ENCODE data around the gene TEAD1.

DNA sequence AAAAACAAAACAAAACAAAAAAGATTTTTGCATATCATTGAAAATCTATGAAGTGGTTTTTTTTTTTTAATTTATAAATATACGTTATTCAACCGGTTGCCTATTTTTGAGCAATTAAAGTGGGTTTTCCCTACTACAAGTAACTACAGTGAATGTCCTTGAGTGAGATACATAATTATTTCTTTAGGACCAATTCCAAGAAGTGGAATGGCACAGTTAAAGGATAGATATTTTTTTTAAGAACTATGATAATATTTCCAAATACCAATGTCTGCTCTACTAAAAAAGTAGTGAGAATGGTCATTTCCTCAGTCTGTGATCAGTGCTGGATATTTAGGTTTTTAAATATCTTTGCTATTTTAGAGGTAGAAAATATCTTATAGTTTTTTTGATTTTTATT lies 118.8 kb downstream of the TEAD1 start:
- TF ChIP-seq, protein P1, sequence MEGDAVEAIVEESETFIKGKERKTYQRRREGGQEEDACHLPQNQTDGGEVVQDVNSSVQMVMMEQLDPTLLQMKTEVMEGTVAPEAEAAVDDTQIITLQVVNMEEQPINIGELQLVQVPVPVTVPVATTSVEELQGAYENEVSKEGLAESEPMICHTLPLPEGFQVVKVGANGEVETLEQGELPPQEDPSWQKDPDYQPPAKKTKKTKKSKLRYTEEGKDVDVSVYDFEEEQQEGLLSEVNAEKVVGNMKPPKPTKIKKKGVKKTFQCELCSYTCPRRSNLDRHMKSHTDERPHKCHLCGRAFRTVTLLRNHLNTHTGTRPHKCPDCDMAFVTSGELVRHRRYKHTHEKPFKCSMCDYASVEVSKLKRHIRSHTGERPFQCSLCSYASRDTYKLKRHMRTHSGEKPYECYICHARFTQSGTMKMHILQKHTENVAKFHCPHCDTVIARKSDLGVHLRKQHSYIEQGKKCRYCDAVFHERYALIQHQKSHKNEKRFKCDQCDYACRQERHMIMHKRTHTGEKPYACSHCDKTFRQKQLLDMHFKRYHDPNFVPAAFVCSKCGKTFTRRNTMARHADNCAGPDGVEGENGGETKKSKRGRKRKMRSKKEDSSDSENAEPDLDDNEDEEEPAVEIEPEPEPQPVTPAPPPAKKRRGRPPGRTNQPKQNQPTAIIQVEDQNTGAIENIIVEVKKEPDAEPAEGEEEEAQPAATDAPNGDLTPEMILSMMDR (IDR thresholded peaks at IDR 0.05): no peak
- no peak for TF ChIP-seq POLR2AphosphoS5 (IDR thresholded peaks at IDR 0.05; ENCODE audit: low read depth, low read length)
- TF ChIP-seq, protein P2, sequence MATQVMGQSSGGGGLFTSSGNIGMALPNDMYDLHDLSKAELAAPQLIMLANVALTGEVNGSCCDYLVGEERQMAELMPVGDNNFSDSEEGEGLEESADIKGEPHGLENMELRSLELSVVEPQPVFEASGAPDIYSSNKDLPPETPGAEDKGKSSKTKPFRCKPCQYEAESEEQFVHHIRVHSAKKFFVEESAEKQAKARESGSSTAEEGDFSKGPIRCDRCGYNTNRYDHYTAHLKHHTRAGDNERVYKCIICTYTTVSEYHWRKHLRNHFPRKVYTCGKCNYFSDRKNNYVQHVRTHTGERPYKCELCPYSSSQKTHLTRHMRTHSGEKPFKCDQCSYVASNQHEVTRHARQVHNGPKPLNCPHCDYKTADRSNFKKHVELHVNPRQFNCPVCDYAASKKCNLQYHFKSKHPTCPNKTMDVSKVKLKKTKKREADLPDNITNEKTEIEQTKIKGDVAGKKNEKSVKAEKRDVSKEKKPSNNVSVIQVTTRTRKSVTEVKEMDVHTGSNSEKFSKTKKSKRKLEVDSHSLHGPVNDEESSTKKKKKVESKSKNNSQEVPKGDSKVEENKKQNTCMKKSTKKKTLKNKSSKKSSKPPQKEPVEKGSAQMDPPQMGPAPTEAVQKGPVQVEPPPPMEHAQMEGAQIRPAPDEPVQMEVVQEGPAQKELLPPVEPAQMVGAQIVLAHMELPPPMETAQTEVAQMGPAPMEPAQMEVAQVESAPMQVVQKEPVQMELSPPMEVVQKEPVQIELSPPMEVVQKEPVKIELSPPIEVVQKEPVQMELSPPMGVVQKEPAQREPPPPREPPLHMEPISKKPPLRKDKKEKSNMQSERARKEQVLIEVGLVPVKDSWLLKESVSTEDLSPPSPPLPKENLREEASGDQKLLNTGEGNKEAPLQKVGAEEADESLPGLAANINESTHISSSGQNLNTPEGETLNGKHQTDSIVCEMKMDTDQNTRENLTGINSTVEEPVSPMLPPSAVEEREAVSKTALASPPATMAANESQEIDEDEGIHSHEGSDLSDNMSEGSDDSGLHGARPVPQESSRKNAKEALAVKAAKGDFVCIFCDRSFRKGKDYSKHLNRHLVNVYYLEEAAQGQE (IDR thresholded peaks at IDR 0.05; ENCODE audit: insufficient read depth in 1 of 2, low read depth in 2 of 2, low read length in 1 of 2): no peak
- TF ChIP-seq SIN3A (IDR thresholded peaks at IDR 0.05; ENCODE audit: borderline replicate concordance, insufficient read depth, low read depth, low read length): no peak
- no peak for TF ChIP-seq TCF7L2 (IDR thresholded peaks at IDR 0.05; ENCODE audit: low read depth, low read length)
